Stimulated activated CD8-positive, alpha-beta memory T cell treated with anti-CD3 and anti-CD28 coated beads, Interleukin-7, amount 100 ng/mL, for 4 hours (primary cell): Measurements from ENCODE around the gene SLC30A4.

Experiments
- DNase-seq, 2 donors: peaks; one replicate each; pipeline ENCODE4 v3.0.0-alpha.2; 2020; ENCODE audit warnings: low read depth in 2 of 2

SLC30A4 gene

DNA sequence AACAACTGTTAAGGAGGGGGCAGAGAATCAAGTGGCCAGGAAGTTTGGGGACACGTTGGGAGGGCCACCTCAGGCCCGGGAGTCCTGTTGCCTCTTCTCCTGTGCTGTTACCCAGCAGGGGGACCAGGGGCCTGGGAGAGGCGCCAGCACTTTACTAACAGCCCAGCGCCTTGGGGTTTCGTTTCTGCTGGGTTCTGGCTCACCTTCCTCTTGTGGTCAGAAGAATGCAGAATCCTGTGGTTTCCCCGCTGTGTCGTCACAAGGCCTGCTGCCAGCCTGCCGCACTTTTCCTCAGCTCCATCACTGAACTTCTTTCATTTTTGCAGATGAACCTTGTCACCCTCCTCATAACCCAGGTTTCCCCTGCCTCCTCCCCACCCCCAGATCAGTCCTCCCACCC is 67.7 kb downstream of the SLC30A4 start:
- DNase-seq = peak; percentile 58 to 62

DNA sequence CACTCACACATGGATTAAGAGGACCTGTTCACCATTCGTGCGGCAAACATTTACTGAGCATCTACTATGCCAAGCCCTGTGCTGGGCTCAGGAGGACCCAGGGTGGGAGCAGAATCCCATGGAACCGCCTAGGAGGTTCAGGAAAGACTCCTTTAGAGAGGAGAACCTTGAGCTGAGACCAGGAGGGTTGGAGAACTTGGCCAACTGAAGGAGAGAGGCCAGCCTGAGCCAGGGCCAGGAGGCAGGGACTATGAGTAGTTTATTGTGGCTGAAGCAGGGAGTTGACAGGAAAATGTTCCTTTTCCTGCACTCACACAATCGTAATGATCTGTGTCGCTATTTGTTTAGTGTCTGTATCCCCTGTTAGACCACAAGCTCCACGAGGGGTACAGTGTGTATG is 71.3 kb downstream of the SLC30A4 start:
- DNase-seq = no peak

DNA sequence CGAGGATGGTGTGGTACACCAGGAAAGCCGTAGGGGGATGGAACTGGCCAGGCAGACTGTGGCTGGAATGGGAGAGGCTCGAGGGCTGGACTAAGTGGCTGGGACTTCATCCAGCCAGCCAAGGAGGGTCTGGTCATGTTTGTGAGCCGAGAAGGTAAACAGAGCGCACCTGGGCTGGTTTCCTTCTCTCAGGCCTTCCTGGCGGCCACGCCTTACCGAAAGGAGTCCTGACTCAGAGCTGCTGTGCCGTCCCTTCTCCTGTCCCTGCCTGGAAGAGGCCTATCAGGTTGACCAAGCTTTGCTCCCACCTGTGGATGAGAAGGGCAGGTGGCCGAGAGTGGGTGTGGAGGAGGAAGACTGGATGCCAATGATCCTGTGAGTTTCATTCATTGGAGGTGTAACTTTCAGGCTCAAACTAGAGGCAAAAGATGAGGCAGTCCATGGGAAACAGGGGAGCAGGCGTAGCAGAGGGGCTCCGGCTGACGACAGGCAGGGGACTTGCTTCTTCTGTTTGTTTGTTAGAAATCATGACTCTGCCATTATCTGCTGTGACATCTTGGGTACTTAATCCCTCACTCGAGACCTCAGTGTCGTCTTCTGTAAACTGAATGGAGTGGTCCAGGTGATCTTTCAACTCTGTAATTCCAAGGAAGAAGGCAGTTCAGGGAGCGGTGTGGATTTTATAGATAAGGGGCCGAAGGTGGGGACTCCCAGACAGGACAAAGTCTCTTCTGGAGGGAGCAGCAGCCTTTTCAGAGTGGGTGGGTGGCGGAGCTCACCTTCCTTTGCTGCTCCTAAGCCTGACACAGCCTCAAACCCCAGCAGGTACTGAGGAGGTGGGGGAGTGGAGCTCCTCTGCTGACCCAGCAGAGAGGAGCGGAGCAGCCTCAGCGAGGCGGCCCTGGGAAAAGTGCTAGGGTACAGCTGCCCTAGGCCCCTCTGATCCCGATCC is 72.4 kb downstream of the SLC30A4 start:
- DNase-seq = no peak

DNA sequence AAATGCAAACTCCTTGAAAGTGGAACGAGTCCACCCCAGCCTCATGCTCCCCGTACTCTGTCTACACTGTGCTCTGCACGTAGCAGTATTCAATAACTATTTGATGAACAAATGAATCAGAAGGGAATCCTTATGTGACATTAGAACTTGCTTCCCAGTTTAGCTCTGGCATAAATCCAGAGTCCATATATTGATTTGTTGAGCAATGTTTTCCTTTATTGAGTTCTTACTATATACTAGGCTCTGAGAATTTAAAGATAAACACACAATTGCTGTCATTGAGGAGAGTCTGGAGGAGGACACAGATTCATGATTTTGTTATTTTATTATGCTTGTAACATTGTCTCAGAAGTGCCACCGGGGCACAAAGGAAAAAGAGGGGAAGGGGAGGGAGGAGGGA is 73.2 kb downstream of the SLC30A4 start:
- no peak for DNase-seq

DNA sequence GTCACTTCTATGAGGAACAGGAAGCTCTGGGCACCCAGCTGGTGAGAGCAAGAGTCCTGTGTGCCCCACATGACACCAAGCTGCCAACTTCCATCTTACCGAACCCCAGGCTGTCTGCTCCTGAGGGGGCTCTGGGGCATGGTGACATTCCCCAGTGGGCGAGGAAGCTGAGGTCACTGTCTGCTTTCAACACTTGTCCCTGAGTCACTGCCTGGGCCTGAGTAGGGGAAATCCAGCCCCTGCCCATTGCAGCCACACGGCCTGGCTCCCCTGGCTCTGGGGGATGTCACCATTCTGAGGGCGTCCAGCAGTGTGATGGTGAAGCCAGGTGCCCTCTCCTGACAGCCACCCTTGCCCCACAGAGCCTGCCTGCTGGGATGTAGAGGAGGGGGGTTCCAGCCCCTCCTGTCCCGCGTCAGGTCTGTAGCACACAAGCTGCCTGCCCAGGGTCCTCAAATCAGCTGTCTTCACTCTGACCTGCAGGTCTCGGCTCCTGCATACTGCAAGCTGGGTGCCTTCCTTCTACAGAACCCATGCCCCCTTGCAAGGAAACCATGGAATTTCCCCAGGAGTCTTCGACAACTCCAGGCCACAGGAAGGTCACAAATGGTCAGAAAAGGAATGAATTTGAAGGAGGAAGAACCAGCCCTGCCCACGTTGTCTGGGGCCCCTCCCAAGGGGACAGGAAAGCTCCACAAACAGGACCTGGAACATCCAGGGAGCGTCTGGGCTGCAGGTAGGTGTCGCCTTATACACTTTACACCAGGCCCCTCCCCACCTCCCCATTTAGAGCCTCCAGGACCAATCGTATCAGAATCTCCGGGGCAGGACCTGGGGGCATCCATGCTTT is 74.3 kb downstream of the SLC30A4 start:
- DNase-seq = no peak

DNA sequence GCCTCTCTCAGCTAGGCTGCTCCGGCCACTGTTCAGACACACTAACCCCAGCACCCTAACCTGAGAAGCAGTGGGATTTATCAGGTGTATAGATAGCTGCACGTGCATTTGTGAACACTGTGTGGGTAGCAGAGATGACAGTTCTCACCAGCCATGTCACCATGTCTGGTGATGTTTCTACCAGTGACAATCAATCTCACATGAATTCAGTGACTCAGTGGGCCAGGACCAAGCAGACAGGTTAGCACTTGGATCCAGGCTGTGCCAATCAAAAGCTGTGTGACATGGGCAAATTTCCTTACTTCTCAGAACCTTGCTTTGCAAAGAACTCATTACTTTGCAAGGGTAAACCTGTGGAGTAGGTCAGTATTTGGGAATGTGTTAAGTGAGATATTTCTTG is 78.9 kb downstream of the SLC30A4 start:
- no peak for DNase-seq

DNA sequence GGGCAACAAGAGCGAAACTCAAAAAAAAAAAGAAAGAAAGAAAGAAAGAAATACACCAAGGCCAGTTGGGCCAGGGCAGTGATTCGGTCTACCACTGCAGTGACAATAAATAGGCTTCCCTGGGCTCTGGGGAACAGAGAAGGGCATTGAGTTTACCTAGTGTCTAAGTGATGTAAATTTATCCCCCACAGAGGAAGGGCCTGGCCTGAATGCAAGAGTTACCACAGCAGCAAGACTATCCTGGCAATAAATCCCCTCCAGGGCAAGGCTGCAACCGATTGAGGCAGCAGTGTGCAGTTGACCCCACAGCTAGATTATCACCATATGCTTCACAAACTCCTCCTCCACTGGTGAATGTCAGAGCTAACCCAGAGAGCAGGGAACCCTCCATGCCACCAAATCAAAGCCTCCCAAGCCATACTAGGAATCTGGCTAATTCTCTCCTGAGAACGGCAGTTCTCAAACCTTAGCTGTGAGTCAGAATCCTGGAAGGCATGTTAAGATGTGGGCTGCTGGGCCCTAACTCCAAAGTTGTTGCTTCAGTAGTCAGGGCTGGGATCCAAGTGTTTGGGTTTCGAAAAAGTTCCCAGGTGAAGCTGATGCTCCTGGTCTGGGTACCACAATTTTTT is 79.9 kb downstream of the SLC30A4 start:
- no peak for DNase-seq

DNA sequence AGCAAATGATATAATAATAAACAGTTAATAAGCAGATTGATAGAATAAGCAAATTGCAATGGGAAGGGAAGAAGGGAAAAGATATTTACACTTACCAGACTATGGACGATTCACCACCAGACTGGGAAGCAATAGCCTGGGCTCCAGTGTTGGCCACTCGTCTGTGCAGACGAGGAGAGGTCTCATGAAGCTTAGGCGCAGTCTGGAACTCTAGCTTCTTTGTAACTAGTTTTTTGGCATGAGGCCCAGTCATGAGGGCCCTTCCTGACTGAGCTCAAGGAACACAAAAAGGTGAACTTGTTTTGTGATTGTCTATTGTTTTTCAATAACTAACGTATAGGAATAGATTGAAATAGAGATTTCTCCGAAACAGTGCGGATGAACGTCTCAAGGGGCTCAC is 80.9 kb downstream of the SLC30A4 start:
- DNase-seq = no peak

DNA sequence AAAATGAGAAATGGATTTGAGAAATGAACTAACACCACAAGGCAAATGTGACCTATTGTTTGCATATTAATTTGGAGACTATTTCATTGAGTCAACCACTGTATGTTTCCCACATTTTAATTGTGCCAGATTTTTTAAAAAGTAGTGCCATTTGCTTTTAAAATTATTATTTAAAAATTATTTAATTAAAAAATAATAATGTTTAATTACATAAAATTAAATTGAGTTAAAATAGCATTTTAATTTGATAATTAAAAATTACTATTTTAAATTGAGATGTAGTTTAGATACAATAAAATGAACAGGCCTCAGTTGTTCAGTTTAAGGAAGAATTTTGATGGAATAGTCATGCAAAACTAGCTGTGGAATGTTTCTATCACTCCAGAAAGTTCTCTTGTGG is 81.5 kb downstream of the SLC30A4 start:
- no peak for DNase-seq

DNA sequence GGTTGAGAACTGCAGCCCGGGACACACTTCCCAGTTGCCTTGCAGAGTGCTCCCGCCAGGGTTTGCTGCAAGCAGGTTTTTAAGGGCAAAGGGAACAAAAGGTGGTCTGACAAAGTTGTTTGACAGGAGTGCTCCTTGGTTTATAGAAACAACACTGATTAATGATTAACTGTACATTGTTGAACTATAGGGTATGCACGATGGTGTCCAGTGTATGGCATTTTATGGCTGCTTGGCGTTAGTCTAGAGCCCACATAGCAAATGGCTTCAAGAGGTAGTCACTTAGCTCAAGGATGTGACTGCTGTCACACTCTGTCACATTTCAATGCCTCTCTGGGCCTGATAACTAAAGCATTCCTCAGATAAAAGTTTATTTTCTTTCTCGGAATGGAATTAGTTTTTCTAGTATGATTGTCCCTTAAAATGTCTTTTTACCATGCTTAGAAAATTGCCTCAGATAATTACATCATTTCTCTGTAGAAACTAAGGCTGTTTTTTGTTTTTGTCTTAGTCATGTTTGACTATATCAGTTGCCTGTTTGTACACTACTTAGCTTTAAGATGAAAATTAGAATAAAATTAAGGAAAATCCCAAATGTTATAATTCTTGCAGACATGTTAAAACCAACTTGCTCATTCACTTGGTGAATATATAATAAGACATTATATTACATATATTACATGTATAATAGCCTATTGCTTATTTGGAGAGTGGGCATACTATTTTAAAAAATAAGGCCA is 82.9 kb downstream of the SLC30A4 start:
- no peak for DNase-seq

DNA sequence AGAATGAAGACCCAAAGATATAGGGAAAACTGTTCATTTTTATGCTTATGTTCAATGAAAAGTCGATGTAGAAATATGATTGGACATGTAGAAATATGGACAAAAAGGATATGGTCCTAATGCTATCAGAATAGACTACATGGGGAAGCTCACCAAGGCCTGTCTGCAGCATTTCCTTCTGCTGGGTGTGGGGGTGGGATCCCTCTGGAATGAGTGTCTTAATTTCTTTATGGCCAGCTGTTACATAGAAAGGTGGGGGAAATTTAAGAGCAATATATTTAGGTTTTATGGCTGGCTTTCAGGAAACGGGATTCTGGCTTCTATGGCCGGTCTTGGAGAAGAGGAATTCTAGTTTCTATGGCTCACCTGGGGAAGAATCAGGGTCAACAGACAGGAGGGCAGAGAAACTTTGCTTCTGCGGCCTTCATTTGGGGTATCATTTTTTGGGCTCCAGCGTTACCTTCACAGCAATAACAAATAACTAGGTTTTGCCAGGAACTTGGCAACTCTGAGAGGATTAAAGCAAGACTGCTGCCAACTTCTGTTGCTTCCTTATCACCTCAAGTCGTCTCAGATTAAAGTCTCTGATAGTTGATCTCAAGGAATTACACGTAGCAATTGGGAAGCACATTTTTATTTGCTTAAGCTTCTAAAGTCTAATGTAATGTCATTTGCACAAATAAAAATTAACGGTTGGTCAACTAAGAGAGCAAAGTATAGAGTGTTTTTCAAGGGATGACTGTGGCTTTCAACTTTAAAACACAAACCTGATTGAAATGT is 87.2 kb downstream of the SLC30A4 start:
- DNase-seq = no peak

DNA sequence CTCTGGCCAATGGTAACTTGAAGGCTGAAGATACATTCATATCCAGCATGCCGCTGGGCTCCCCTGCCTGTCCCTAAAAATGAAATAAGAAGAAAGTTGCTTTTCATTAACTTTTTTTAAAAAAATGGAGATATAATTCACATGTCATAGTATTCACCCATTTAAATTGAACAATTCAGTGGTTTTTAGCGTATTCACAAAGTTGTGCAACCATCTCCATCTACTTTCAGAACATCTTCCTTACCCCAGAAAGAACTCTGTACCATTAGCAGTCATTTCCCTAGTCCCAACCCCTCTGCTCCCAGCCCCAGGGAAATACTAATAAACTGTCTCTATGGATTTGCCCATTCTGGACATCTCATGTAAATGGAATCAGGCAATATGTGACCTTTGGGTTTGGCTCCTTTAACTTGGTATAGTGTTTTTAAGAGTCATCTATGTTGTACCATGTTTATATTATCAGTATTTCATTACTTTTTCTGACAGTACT is 88.4 kb downstream of the SLC30A4 start:
- DNase-seq = no peak

DNA sequence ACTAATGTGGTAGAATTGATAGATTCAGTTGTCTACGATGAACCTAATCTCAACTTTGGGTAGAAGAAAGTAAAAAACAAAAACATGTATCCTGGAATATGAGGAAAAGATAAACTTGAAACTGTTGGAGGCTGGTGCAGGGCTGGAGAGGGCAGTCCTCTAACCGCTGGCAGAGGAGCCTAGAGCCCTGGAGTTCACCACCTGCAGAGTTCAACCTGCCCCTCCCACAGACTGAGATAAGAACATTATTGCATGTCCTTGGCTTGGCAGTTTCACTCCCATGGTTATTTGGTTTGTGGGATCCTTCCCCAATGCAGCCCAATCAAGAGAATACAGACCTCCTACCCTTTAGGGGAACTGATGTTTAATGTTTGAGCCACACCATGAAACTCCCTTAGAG is 91.0 kb downstream of the SLC30A4 start:
- no peak for DNase-seq

DNA sequence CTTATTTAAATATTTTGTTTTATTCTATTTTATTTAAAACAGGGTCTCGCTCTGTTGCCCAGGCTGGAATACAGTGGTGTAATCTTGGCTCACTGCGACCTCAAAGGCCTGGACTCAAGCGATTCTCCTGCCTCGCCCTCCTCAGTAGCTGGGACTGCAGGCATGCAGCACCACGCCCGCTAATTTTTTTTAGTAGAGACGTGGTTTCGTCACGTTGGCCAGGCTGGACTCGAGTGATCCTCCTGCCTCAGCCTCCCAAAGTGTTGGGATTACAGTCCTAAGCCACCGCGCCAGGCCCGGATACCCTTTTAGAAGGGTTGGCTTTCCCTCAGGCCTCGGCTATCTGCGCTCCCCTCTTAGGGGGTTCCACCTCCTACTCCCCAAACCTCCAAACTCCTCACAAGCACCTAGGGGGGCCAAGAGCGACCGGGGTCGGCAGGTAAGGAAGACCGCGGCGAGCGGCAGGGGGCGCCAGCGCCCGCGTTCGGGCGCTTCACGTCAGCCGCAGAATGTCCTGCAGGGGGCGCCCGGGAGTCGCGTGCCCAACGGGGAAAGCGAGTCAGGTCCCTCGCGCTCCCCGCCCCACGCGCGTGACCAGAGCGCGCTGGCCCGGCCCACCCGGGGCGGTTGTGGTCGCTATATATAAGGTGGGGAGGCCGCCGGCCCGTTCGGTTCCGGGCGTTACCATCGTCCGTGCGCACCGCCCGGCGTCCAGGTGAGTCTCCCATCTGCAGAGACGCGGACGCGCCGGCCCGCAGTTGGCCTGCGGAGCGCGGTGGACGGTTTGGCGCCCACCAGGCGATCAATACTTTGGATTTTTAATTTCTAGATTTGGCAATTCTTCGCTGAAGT is 92.4 kb downstream of the SLC30A4 start:
- peak; percentile 50 to 75 for DNase-seq
